Lung microvascular endothelial cell (primary cell): ENCODE measurements around the gene RNF225. TPM values are rescaled to one million over a fixed set of nuclear protein-coding genes. Genes with fewer than 3 reads are reported as not detected.
"Not testable (repeated sequence)": the region's sequence is repeated elsewhere in the genome, so short reads cannot be mapped to it uniquely, and the experiment has no call there.

ENCODE experiments used
- DNase-seq, 2 donors: peaks; one replicate each; pipeline versions ENCODE4 v3.0.0 to v3.0.0-alpha.2; 2010; ENCODE audit warnings: low read depth in 2 of 2
- total RNA-seq: library from RNA; depleted of rRNA; stranded (reverse); fragments of >200 nt; gene quantifications from 2 replicates; pipeline ENCODE4 v1.2.1, GENCODE V29; 2014

The RNF225 gene
- total RNA-seq, 1 donor from 2014 or later: not detected

DNA sequence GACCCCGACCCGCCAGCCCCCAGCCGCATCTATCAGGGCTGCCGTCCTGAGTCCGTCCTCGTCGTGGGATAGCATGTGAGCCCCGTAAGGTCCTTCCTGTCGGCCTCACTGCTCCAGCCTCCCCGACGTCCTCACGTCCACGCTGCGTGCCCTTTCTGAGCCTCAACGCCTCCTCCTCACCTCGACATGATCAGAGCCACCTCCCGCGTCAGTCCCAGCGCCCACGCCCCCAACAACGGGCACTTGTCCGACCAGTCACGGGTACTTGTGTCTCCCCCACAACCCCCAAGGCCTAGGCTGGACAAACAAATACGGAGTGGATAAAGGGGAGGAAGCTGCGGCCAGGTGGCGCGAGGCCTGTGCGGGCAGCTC is 33.6 kb upstream of the RNF225 start:
- DNase-seq: peak; percentile 60 to 76

DNA sequence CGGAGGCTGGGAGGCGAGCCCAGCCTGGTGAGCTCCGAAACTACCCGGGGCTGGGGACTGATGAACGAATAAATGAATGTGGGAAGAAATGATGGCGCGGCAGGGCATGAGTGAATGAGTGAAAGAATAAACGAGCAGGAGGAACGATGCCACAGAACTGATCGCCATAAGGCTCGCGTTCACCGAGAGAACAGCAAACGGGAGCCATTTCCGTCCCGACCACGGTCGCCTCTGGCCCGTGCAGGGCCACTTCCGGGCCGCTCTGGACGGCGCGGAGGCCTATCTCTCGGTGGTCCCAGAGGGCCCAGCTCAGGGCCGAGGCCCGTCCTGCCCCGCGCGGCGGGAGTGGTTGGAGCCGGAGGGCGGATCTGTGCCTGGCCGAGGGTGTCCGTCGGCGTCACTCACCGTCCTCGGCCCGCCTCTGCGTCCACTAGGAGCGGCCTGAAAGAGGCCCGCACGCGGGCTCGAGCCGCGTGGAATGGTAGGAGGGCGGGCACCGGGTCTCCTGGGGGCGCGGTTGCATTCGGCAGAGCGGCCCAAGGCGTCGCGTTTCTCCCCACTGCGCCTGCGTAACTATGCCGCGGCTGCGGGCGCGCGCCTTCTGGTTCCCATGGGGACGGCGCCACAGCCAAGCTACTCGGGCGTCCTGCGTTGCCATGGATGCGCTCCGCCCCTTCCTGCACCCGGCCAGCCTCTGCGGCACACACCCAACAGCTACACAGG is 33.0 kb upstream of the RNF225 start, which contains the start of gene ZNF497:
TSS of gene ZNF497 (minus strand) at position 480 of the 723 bp plus-strand sequence. CDS start 5,116 bp downstream, outside the sequence.
- DNase-seq: peak; percentile 97 to 98

DNA sequence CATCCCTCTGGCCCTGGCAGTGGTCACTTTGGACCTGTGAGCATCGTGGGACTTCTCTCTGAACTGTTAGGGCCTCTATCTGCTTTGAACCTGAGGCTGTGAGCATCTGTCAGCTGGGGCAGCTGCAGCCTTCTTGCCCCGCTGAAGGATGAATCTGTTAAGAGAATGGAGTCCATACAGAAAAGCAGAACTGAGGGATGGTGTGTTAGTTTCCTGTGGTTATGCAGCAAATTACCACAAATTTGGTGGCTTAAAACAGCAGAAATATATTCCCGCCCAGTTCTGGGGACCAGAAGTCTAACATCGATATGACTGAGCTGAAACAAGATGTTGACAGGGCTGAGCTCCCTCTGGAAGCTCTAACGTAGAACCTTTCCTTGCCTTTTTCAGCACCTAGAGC is 31.3 kb upstream of the RNF225 start:
- no peak for DNase-seq

DNA sequence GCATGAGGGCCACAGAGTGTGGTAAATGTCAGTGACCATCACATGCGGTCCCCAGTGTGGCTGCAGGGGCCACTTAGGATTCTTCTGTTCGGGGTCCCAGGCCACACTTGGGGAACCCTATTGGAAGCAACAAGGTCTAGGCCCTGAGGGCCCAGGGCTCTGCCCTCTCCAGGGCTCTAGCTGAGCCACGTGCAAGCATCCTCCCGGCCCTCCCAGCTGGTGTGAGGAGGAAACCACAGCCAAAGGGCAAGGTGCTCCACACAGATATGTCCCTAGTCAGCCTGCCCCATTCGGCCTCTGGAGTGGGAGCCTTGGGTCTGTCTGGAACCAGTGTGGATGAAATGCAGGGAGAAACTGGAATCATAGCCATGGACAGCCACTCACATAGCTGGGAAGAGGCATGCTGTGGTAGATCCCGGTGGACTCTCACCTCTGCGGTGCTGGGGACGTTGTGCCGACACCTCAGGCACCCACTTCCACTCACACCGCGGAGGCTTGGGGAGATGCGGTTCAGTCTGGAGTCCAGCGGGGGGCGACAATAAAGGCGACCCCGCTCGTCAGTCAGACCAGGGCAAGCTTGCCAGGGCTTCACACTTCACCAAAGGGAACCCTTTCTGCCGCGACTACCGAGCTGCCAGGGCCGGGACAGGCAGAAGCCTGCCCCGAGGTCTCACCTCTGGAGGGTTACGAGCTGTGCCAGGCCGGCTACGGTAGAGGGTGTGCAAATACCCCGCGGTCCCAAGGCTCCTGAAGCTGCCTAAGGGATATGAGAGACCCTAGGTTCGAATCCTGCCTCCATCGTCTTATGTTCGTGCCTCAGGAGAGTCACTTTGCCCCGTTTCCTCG is 28.6 kb upstream of the RNF225 start:
- no peak for DNase-seq

DNA sequence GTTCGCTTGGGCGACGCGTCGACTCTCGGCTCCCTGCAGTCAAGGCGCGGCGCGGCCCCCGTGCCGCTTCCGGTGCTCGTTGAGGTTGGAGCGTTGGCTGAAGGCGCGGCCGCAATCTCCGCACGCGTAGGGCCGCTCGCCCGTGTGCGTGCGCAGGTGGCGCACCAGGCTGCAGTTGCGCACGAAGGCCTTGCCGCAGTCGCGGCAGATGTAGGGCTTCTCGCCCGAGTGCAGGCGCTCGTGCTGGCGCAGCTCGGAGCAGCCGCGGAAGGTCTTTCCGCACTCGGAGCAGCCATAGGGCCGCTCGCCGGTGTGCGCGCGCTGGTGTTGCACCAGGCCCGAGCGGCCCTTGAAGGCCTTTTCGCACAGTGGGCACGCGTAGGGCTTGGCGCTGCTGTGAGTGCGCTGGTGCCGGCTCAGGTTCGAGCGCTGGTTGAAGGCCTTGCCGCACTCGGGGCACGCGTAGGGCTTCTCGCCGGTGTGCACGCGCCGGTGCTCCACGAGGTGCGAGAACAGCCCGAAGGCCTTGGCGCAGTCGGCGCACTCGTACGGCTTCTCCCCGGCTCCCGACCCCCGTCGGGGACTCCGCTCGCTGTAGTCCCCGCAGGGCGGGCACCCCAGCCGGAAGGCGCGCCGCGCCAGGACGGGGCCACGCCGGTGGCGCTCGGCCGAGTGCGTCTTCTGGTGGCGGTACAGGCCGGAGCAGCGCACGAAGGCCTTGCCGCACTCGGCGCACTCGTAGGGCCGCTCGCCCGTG is 27.6 kb upstream of the RNF225 start:
- no peak for DNase-seq

DNA sequence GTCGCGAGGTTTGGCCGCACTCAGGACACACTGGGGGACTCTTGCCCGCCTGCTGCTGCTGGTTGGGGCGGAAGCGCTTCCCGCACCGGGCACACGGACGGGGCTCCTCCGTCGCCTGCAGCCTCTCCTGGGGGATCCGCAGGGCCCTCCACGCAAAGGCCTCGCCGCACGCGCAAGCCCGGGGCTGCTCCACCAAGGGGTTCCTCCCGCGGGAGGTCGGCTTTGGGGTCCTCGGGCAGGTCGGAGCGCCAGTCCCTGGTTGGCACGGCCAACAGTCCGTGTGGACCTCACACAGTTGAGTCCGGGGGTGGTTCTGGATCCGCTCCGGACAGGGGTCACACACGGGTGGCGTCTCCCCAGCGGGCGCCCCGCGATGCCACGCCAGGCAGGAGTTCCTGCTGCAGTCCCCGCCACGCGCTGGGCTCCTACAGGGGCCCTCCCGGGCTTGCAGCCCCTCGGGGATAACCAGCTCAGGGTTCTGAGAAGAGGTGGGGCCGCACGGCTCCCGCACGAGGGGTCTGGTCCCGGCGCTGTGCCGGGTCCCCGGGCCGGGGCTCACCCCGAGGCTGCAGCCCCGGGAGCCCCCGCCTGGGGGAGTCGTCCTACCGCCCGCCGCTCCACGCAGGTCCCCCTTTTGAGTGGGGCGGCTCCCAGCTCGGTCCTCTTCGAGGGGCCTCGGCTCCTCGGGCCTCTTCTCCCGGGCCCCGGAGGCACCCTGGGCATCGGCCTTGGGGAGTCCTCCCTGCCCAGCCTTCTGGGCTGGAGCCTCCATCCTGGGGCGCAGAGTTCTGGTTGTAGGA is 26.7 kb upstream of the RNF225 start:
- no peak for DNase-seq

DNA sequence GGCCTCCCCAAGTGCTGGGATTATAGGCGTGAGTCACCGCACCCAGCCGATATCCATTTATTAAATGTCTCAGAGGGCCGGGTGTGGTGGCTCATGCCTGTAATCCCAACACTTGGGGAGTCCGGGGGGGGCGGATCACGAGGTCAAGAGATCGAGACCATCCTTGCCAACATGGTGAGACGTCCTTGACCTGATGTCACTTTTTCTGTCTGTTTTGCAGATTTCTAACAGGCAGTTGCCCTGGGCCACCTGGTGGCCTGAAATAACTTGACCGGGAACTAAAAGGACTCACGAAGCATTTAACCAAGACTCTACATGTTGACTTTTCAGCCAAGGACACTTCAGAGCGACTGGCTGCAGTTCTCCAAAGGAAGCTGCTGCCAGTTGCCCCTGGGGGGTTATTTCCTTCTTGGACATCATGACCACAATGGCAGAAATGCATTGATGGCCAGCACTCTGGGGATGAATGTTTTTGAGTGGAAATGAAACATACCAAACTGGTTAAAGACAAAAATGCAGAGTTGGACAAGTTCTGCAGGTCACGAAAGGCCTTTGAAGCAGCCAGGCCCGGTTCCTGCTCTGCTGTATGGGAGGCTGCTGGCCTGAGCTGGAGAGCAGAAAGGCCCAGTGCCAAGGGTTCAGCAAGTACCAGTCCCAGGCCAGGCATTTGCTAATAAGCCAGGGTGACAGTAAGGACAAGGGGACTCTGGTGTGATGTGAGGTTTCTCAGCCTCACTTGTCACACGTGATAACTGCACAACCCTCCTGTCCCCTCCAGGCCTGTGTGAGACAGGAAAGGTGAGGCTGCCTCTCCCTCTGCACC is 22.9 kb upstream of the RNF225 start:
- DNase-seq: no peak

DNA sequence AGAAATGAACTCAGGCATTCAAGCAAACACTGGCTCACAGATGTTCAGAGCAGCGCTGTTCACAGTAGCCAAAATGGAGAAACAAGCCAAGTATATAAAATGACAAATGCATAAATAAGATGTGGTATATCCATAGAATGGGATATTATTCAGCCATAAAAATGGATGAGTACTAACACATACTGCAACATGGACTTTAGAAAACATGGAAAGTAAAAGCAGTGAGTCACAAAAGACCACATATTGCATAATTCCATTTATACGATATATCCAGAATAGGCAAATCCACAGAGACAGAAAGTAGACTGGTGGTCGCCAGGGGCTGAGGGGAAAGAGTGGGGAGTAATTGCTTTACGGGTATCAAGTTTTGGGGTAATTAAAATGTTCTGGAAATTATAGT is 21.3 kb upstream of the RNF225 start:
- no peak for DNase-seq

DNA sequence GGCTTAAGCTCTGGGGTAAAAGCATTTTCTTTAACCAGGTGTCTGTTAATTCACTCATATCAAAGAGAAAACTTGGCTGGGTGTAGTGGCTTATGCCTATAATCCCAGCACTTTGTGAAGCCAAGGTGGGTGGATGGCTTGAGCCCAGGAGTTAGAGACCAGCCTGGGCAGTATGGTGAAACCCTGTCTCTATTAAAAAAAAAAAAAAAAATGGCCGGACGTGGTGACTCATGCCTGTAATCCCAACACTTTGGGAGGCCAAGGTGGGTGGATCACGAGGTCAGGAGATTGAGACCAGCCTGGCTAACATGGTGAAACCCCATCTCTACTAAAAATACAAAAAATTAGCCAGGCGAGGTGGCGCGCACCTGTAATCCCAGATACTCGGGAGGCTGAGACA is 18.7 kb upstream of the RNF225 start:
- DNase-seq: not testable (repeated sequence)

DNA sequence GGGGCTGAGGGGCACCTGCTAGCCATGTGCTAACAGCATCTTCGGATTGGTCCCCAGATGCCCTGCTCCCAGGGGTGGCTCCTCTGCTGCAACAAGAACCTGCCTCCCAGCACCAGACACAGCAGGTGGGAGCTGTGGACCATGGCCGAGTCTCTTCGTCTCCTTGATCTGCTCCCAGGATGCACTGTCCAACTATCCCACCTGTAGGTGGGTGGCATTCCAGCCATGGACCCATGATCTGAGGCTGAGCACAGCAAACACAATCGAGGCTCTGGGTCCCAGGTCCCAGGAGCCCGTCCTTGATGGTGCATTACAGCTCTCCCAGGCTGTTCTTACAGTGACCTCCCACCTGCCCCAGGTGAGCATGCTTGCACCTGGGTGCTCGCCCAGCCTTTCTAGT is 16.2 kb upstream of the RNF225 start:
- no peak for DNase-seq

DNA sequence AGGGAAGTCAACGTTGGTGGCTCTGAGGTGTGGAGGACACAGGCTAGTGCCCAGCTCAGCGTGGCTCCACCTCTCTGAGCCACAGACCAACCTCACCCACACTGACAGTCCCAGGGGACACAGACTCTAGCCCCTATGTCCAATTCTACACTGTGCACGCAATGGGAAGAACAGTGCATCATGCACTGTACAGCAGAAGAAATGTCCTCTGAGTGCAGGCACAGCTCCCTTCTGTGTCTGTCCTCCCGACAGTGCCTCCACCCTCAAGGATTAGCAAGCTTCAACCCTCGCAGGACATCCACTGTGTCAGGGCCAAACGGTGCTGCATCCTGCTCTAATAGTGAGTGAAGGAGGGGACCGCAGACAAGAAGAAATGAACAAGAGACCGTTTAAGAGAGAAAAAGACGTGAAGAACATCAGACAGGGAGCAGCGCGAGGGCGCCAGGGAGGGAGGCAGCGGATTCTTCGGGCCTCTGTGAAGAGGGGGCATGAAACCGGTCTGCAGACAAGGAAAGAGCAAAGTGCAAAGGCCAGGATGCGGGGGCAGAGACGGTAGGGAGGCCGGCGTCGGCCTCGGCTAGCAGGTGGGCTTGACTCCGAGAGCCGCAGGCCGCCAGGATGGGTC is 15.3 kb upstream of the RNF225 start:
- peak in 1 of 2 donors; percentile 16 for DNase-seq

DNA sequence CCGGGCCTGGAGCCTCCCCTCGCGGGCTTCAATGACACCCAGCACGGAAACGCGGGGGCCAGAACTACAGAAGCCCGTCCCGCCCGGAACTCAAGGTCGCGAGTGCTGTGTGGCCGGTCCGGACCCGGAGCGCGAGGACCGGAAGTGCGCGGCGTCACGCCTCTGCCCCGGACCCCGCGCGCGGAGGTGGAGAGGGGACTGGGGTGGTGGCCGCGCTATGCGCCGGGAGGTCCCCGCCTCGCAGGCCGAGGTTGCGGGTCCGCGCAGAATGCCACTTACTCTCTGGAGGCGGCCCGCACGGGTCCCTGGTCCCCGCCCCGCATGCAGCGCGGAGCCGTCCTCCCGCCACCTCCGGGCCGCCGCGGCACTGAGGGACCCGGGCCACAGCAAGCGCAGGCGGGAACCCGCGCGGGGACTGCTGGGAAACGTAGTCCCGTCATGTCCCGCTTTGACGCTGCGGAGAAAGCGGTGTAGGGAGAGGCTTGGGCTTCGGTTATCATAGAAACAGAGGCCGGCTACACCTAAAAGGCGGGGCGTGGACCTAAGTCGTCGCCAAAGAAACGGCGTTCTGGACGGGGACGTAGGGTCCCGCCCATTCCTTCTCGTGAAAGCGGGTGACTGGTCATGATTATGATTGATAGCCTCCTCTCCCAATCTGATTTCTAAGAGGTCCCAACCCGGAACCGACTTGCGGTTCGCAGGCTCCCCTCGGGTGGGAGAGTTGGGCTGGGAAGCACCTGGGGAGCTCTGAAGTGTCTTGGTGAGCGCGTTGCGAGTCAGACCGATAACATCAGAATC is 14.6 kb upstream of the RNF225 start, which contains the start of gene ZNF837:
TSS of gene ZNF837 (minus strand) at position 369 of the 798 bp plus-strand sequence. CDS start 11,698 bp downstream, outside the sequence.
- peak; percentile 100 for DNase-seq

DNA sequence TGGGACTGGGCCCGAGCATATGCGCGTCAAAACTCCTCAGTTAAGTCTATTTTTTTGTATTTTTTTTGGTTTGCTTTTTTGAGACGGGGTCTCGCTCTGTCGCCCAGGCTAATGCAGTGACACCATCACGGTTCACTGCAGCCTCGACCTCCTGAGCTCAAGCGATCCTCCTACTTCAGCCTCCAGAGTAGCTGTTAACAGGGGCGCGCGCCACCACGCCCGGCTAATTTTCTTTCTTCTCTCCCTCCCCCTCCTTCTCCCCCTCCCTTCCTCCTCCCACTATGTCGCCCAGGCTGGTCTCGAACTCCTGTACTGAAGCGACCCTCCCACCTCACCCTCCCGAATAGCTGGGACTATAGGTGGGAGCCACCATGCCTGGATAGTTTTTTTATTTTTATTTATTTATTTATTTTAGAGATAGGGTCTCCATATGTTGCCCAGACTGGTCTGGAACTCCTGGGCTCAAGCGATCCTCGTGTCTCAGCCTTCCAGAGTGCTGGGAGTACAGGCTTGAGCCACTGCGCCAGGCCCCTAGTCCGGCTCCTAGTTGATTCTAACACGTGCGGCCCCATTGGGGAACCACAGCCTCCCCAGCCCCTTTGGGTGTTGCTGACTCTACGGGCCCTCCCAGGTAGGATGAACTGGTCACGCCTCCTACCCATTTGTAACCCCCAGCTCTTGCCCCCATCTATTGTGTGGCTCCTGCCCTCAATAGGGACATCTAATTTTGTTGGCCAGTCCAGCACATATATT is 13.8 kb upstream of the RNF225 start:
- no peak for DNase-seq

DNA sequence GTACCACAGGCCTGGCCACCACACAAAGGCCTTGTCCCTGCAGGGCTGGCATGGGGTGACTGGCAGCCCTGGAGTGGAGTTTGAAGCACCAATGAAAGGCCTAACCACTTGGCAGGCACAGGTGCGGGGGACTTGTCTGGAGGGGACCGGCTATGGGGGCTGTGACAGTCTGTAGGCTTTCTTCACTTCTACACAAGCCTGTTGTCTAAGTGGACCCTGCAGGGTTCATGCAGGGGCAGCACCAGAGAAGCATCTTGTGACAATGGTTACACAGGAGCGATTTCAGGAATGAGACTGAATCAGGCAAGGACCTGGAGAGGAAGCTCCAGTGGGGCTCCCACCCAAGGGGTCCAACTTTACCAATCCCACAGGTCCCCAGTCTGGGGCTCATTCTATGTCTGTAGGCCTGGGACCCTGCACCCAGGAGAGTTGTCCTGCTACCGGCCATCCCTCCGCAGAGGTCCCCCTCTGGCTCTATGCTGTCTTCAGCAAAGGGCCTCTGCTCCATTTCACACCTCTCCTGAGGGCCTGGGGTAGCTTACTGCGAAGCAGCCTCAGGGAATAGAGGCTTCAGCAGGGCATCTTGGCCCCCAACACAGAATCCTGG is 12.4 kb upstream of the RNF225 start:
- DNase-seq: no peak

DNA sequence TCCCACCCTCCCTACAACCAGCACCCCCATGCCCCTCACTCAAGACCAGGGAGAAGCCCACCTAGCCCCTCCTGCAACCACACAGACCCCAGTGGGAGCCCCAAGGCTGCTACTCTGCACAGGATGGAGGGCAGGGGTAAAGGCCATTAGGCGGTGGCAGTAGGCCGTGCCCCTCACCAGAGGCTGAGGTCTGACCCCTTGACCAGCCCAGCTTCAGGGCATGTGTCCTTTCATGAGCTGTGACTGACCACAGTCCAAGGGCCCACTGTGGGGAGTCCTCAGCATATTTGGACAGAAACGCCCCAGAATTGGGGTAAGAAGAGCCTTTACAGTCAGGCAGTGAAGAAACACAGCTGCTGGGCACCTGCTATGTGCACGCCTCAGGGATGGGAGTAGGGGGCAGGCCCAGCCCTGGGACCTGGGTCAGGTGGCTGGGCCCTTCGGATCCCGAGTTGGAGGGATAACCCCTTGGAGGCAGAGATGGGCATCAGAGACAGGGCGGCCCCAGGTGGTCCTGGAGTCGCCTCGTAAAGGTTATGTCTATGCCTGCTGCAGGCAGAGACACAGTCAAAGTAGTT is 10.1 kb upstream of the RNF225 start:
- DNase-seq: no peak

DNA sequence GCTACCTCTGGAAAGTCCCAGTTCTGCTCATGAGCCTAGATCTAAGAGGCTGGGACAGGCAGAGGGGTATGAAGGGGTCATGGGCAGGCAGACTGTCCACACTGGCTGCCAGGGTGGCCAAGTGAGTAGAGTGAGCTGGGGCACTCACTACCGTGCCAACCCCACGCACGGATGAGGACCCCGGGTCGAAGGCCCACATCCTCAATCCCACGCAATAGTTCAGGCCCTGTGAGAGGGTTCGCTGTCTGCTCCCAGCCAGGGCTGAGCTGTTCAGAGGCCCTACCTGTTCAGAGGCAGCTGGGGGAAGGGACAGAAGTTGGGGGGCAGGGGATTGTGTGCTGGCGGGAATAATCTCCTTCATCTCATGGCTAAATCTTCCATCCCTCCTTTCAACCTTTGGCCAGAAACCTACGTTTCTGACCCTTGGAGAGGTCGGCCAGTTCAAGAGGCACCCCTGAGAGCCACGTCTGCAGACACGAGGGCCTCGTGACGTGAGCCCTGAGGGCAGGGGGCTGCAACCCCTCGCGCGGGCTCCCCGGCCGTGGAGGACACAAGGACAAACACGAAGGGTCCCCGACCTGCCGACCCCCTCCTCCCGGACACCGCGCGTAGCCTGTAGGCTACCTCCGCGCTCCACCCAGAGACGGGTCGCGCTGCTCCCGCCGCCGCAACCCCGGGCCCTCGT is 9.4 kb upstream of the RNF225 start:
- no peak for DNase-seq
